HL-60 (cell line): Measurements from ENCODE around the gene PPP3CA.
A peak's percentile ranks its signal among the peaks of the same experiment; 100 is the strongest.
"Not testable (repeated sequence)": the region's sequence is repeated elsewhere in the genome, so short reads cannot be mapped to it uniquely, and the experiment has no call there.

ENCODE experiments used
- DNase-seq, 2 experiments: peaks; one replicate each; pipeline ENCODE4 v3.0.0-alpha.2; 2010 to 2020; ENCODE audit warnings: low read depth in 1 of 2, low spot score in 1 of 2
- H3K27ac ChIP-seq: fragments of 250-450 bp; sonication (Bioruptor Pico); replicated peaks from 2 replicates; pipeline ENCODE4 v1.5.1; 2020; ENCODE audit warnings: mild to moderate bottlenecking, moderate library complexity
- H3K27me3 ChIP-seq: fragments of 250-450 bp; sonication (Bioruptor Pico); 2 replicates; pipeline ENCODE4 v1.5.1; 2021; ENCODE audit warnings: mild to moderate bottlenecking, moderate library complexity; ENCODE audit not compliant: insufficient read depth, poor library complexity, severe bottlenecking
- H3K4me3 ChIP-seq: replicated peaks from 2 replicates; pipeline ENCODE4 v1.5.1; 2011; ENCODE audit warnings: mild to moderate bottlenecking, control low read depth, low read length; ENCODE audit not compliant: insufficient read depth
- GABPA ChIP-seq: IDR thresholded peaks from 2 replicates; pipeline ENCODE4 v1.6.1; 2012; ENCODE audit warnings: low read depth
- POLR2AphosphoS5 ChIP-seq: IDR thresholded peaks from 2 replicates; pipeline ENCODE4 v1.6.1; 2012; ENCODE audit warnings: low read depth
- SPI1 ChIP-seq: IDR thresholded peaks from 2 replicates; pipeline ENCODE4 v1.6.1; 2012; ENCODE audit warnings: low read depth, mild to moderate bottlenecking, borderline replicate concordance
- TF ChIP-seq, protein P1 (sequence below): IDR thresholded peaks from one replicate; pipeline ENCODE4 v1.5.1; 2011; ENCODE audit warnings: low read length, control low read depth, inconsistent platforms; ENCODE audit not compliant: insufficient read depth
- TF ChIP-seq, protein P2 (sequence below): IDR thresholded peaks from 2 replicates; pipeline ENCODE4 v1.6.1; 2012; ENCODE audit warnings: low read depth; ENCODE audit not compliant: insufficient replicate concordance

PPP3CA gene

DNA sequence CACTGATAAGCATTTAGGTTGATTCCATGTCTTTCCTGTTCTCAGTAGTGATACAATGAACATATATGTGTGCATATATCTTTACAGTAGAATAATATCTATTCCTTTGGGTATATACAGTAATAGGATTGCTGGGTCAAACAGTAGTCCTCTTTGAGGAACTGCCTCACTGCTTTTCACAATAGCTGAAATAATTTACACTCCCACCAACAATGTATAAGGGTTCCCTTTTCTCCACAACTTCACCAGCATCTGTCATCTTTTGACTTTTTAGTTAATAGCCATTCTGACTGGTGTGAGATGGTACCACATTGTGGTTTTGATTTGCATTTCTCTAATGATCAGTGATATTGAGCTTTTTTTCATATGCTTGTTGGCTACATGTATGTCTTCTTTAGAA, 113.2 kb downstream of the PPP3CA start:
- H3K4me3 ChIP-seq, H3K27ac ChIP-seq, H3K27me3 ChIP-seq, DNase-seq: not testable (repeated sequence)
- TF ChIP-seq SPI1: peak; percentile 52; the same call in 1 of the 2 replicates

DNA sequence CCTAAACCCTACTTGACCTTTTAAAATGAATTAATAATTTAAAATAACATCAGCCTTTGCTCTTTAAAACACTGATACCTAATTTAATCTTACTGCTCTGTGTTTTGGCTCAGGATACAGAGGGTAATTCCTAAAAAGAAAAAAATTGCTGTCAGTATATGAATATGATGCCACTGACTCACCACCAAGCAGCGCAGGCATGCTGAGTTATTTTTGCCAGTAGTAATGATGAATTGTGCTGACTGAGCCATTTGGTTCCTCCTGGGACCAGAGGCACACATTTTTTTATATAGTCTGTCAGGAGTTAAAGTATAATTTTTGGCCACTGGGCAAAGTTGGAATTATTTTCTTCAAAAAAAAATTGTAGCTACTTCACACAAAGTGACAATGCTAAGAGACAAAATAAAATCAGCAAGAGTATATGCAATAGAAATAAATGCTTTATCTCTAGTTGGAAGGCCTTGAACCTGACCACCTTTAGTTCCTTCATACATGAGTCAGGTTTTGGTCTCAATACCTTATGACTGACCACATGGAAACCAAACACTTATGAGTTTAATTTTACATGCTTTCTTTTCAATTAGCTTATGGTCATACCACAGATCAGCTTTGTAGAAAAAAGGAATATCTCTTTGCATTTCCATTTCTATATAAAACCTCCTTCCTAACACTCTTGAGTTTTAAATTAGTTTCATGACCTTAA, 115.1 kb downstream of the PPP3CA start:
- no peak overlapping the region for H3K27ac ChIP-seq
- no peaks in the 10 kb centered on the region for H3K27me3 ChIP-seq
- TF ChIP-seq GABPA (no peak), POLR2AphosphoS5 (no peak), SPI1 (no peak)
- TF ChIP-seq, protein P1, sequence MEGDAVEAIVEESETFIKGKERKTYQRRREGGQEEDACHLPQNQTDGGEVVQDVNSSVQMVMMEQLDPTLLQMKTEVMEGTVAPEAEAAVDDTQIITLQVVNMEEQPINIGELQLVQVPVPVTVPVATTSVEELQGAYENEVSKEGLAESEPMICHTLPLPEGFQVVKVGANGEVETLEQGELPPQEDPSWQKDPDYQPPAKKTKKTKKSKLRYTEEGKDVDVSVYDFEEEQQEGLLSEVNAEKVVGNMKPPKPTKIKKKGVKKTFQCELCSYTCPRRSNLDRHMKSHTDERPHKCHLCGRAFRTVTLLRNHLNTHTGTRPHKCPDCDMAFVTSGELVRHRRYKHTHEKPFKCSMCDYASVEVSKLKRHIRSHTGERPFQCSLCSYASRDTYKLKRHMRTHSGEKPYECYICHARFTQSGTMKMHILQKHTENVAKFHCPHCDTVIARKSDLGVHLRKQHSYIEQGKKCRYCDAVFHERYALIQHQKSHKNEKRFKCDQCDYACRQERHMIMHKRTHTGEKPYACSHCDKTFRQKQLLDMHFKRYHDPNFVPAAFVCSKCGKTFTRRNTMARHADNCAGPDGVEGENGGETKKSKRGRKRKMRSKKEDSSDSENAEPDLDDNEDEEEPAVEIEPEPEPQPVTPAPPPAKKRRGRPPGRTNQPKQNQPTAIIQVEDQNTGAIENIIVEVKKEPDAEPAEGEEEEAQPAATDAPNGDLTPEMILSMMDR: no peak
- TF ChIP-seq, protein P2, sequence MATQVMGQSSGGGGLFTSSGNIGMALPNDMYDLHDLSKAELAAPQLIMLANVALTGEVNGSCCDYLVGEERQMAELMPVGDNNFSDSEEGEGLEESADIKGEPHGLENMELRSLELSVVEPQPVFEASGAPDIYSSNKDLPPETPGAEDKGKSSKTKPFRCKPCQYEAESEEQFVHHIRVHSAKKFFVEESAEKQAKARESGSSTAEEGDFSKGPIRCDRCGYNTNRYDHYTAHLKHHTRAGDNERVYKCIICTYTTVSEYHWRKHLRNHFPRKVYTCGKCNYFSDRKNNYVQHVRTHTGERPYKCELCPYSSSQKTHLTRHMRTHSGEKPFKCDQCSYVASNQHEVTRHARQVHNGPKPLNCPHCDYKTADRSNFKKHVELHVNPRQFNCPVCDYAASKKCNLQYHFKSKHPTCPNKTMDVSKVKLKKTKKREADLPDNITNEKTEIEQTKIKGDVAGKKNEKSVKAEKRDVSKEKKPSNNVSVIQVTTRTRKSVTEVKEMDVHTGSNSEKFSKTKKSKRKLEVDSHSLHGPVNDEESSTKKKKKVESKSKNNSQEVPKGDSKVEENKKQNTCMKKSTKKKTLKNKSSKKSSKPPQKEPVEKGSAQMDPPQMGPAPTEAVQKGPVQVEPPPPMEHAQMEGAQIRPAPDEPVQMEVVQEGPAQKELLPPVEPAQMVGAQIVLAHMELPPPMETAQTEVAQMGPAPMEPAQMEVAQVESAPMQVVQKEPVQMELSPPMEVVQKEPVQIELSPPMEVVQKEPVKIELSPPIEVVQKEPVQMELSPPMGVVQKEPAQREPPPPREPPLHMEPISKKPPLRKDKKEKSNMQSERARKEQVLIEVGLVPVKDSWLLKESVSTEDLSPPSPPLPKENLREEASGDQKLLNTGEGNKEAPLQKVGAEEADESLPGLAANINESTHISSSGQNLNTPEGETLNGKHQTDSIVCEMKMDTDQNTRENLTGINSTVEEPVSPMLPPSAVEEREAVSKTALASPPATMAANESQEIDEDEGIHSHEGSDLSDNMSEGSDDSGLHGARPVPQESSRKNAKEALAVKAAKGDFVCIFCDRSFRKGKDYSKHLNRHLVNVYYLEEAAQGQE: no peak
- no peak overlapping the region for H3K4me3 ChIP-seq
- DNase-seq: no peak

DNA sequence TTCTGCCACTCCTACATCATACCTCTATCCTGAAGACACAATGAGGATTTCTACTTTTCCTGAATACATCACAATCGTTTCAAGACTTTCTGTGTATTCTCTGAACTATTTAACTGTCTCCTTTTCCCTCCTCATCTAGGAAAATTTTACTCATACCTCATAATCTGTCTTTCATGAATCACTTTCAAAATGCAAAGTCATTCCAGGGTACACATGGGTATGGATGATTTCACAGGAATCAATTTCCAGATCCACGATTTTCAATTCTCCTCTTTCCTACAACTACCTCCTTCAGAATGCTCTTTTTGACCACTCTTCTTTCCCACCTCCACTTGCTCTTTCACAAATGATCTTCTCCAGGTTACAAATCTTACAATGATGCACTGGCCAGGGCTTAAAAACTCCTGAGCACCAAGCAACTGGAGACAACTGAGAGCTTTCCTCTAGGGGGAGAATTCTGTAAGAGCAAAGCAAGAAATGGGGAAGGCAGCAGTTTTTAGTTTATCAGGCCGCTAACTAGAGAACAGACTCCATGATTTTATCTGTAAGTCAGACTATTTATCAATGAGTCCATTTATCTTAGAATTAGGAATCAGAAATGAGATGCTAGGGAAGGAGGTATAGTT, 116.4 kb downstream of the PPP3CA start:
- TF ChIP-seq, protein P1: no peak
- TF ChIP-seq, protein P2: no peak
- TF ChIP-seq SPI1 (no peak), GABPA (no peak), POLR2AphosphoS5 (no peak)
- no peak overlapping the region for H3K27ac ChIP-seq
- no peak for DNase-seq
- H3K4me3 ChIP-seq: no peak overlapping the region
- H3K27me3 ChIP-seq: no peaks in the 10 kb centered on the region

DNA sequence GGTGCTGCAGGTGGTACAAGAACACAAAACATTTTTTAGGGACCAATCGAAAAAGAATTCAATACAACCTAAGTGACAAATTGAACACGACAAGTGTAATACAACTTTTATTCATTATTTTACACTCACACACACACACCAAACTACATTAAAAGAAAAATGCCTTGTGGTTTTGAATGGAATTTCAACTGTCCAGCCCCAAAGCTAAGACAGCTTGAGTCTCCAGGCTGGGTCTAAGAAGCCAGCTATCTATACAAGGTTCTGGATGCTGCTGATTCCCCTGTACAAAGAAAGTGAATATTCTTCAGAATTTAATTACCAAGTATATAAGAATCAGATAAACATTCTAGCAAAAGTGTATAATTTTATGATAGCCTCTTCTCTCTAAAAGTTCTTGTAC, 118.2 kb downstream of the PPP3CA start:
- TF ChIP-seq GABPA (no peak), SPI1 (no peak), POLR2AphosphoS5 (no peak)
- TF ChIP-seq, protein P2: no peak
- TF ChIP-seq, protein P1: no peak
- Histone ChIP-seq H3K27me3 (no peaks in the 10 kb centered on the region), H3K27ac (no peak overlapping the region), H3K4me3 (no peak overlapping the region)
- DNase-seq: no peak
